A549 (cell line): Measurements from ENCODE around the gene THPO. TPM values are rescaled to one million over a fixed set of nuclear protein-coding genes. Genes with fewer than 3 reads are reported as not detected.

ENCODE experiments used
- ATAC-seq, 2 experiments: fragments of 200-7000 bp in 1 of 2; fragments of >200 bp in 1 of 2; cut with Nextera tagmentation in 1 of 2; cut with Tn5 transposase in 1 of 2; 3 replicates each; pipeline versions ENCODE4 v1.8.0 to v1.9.1; 2018 to 2020; ENCODE audit warnings: mild to moderate bottlenecking in 1 of 2, moderate library complexity in 1 of 2
- CTCF ChIA-PET: fragments of 300-600 bp; sonication (Branson Sonifier 250); formaldehyde crosslinking; extraction: SDS; loops from one replicate; lab custom pipeline; 2021; ENCODE audit warnings: antibody characterized with exemption, inconsistent platforms; lab: Yijun Ruan, JAX
- POLR2A ChIA-PET: fragments of 350-600 bp; formaldehyde crosslinking; extraction: SDS; loops from one replicate; lab custom pipeline; 2021; ENCODE audit warnings: antibody characterized with exemption, inconsistent platforms; lab: Yijun Ruan, JAX
- DNase-seq, 2 experiments: peaks; one replicate each; pipeline versions ENCODE4 v3.0.0 to v3.0.0-alpha.2; 2011 to 2016; ENCODE audit warnings: low read depth in 1 of 2, low spot score in 1 of 2
- FAIRE-seq: peaks from 2 replicates; lab custom pipeline; 2011; peaks lifted over from hg19 to GRCh38; lab: Jason Lieb, UNC
- H3K27ac ChIP-seq, 2 experiments: fragments of >200 bp; sonication (Bioruptor Twin); formaldehyde crosslinking; 3 replicates each; pipeline ENCODE4 v1.5.1; 2016 to 2017
- H3K4me1 ChIP-seq: fragments of >200 bp; sonication (Bioruptor Twin); formaldehyde crosslinking; 3 replicates; pipeline ENCODE4 v1.6.1; 2016
- H3K4me2 ChIP-seq: fragments of >200 bp; sonication (Bioruptor Twin); formaldehyde crosslinking; 3 replicates; pipeline ENCODE4 v1.6.1; 2016
- H3K4me3 ChIP-seq: fragments of >200 bp; sonication (Bioruptor Twin); formaldehyde crosslinking; 3 replicates; pipeline ENCODE4 v1.5.1; 2016
- H3K9me3 ChIP-seq: fragments of >200 bp; sonication (Bioruptor Twin); formaldehyde crosslinking; 3 replicates; pipeline ENCODE4 v1.6.1; 2016
- ATOH8 ChIP-seq: fragments of 250-450 bp; sonication (Bioruptor Pico); IDR thresholded peaks from 2 replicates; pipeline ENCODE4 v1.5.0; 2020; ENCODE audit warnings: low read depth, mild to moderate bottlenecking, moderate library complexity
- BCL3 ChIP-seq: fragments of >200 bp; sonication (Bioruptor Twin); formaldehyde crosslinking; IDR thresholded peaks from 3 replicates; pipeline ENCODE4 v1.6.1; 2016
- CBX2 ChIP-seq: fragments of 200-600 bp; sonication (generic); IDR thresholded peaks from 2 replicates; pipeline ENCODE4 v1.6.1; 2016; ENCODE audit warnings: low read depth, mild to moderate bottlenecking, borderline replicate concordance
- CHD4 ChIP-seq: fragments of 200-600 bp; sonication (generic); IDR thresholded peaks from 2 replicates; pipeline ENCODE4 v1.6.1; 2016; ENCODE audit warnings: antibody characterized with exemption, mild to moderate bottlenecking, borderline replicate concordance
- E2F6 ChIP-seq: IDR thresholded peaks from 2 replicates; pipeline ENCODE4 v1.6.1; 2012; ENCODE audit warnings: low read depth, borderline replicate concordance
- EP300 ChIP-seq, 2 experiments: fragments of >200 bp; sonication (Bioruptor Twin); formaldehyde crosslinking; IDR thresholded peaks; 2 replicates in 1 of 2; 3 replicates in 1 of 2; pipeline ENCODE4 v1.6.1; 2016 to 2017
- FOSB ChIP-seq: fragments of 250-450 bp; sonication (Bioruptor Pico); IDR thresholded peaks from 2 replicates; pipeline ENCODE4 v1.5.0; 2020; ENCODE audit warnings: mild to moderate bottlenecking, moderate library complexity
- HMGXB4 ChIP-seq: fragments of 250-450 bp; sonication (Bioruptor Pico); IDR thresholded peaks from 2 replicates; pipeline ENCODE4 v1.5.0; 2021; ENCODE audit warnings: mild to moderate bottlenecking, moderate library complexity, borderline replicate concordance
- JUN ChIP-seq, 2 experiments: fragments of >200 bp; sonication (Bioruptor Twin); formaldehyde crosslinking; IDR thresholded peaks; 2 replicates in 1 of 2; 3 replicates in 1 of 2; pipeline ENCODE4 v1.6.1; 2016 to 2017
- JUNB ChIP-seq: fragments of >200 bp; sonication (Bioruptor Twin); formaldehyde crosslinking; IDR thresholded peaks from 2 replicates; pipeline ENCODE4 v1.6.1; 2016
- KDM1A ChIP-seq: fragments of 200-600 bp; sonication (generic); IDR thresholded peaks from 2 replicates; pipeline ENCODE4 v1.6.1; 2016; ENCODE audit warnings: low read depth, mild to moderate bottlenecking
- MAFK ChIP-seq: fragments of 450-650 bp; IDR thresholded peaks from 2 replicates; pipeline ENCODE4 v1.6.1; 2014; ENCODE audit not compliant: partially characterized antibody
- MYC ChIP-seq: IDR thresholded peaks from 2 replicates; pipeline ENCODE4 v1.6.1; 2012; ENCODE audit warnings: mild to moderate bottlenecking, inconsistent platforms, low read length, improper control_type of control experiment, borderline replicate concordance
- NFE2L2 ChIP-seq: fragments of 150-350 bp; conservative IDR thresholded peaks from 2 replicates; pipeline ENCODE4 v1.6.1; 2014; ENCODE audit warnings: low read length
- NPAS2 ChIP-seq: fragments of 250-450 bp; sonication (Bioruptor Pico); IDR thresholded peaks from 2 replicates; pipeline ENCODE4 v1.8.0; 2022; ENCODE audit warnings: mild to moderate bottlenecking, moderate library complexity, borderline replicate concordance
- PHF8 ChIP-seq: fragments of 200-600 bp; sonication (generic); IDR thresholded peaks from 2 replicates; pipeline ENCODE4 v1.6.1; 2016; ENCODE audit warnings: low read depth, mild to moderate bottlenecking, antibody characterized with exemption, moderate library complexity, borderline replicate concordance
- POLR2A ChIP-seq: IDR thresholded peaks from 2 replicates; pipeline ENCODE4 v1.6.1; 2012; ENCODE audit warnings: mild to moderate bottlenecking, low read length
- SMC3 ChIP-seq: fragments of >200 bp; sonication (Bioruptor Twin); formaldehyde crosslinking; IDR thresholded peaks from 3 replicates; pipeline ENCODE4 v1.6.1; 2018; ENCODE audit warnings: inconsistent platforms
- TFCP2L1 ChIP-seq: fragments of 250-450 bp; sonication (Bioruptor Pico); IDR thresholded peaks from 2 replicates; pipeline ENCODE4 v1.5.0; 2021; ENCODE audit warnings: mild to moderate bottlenecking
- TP53 ChIP-seq: fragments of 250-450 bp; sonication (Bioruptor Pico); IDR thresholded peaks from 2 replicates; pipeline ENCODE4 v1.5.0; 2021; ENCODE audit warnings: mild to moderate bottlenecking, moderate library complexity
- ZFP36 ChIP-seq: fragments of 450-650 bp; IDR thresholded peaks from 2 replicates; pipeline ENCODE4 v1.6.1; 2014; ENCODE audit warnings: borderline replicate concordance; ENCODE audit not compliant: partially characterized antibody
- WGBS: methylation state at CpG from one replicate; pipeline ENCODE4 v1.1.6; 2017; ENCODE audit errors: missing lambda C conversion rate; 5-methylcytosine and 5-hydroxymethylcytosine counted together
- polyA plus RNA-seq, 4 experiments: library from polyadenylated mRNA; depleted of rRNA in 3 of 4; stranded (reverse); fragments of >200 nt; fragmentation: RNase III in 1 of 4; extraction: RNeasy Plus Mini Kit Qiagen cat#74134 plus additional on column Dnase treatment in 1 of 4; gene quantifications; 2 replicates in 3 of 4; 3 replicates in 1 of 4; pipeline ENCODE4 v1.2.3, GENCODE V29; 2011 to 2017
- TF ChIP-seq, protein P1 (sequence below): fragments of 450-650 bp; IDR thresholded peaks from 2 replicates; pipeline ENCODE4 v1.6.1; 2014; ENCODE audit warnings: antibody characterized with exemption
- TF ChIP-seq, protein P2 (sequence below): fragments of 150-350 bp; IDR thresholded peaks from 2 replicates; pipeline ENCODE4 v1.6.1; 2014; ENCODE audit warnings: low read depth, mild to moderate bottlenecking, low read length
- TF ChIP-seq, protein P3 (sequence below): fragments of >200 bp; sonication (Bioruptor Twin); formaldehyde crosslinking; IDR thresholded peaks from 2 replicates; pipeline ENCODE4 v1.6.1; 2016

Gene THPO
- polyA plus RNA-seq, 2 of the 4 experiments (the other 2 are of a cell fraction) = 0.06 TPM; not detected in 1

GRCh38 chr3:184391266-184391665, 13.3 kb upstream of the THPO start:
- FAIRE-seq (no peak), DNase-seq (no peak), ATAC-seq (no peak)
- WGBS = 49% methylated on average over 3 of the region's 3 CpGs
- no peaks in the 10 kb centered on the region for H3K4me1 ChIP-seq
- H3K4me3 ChIP-seq = no peak overlapping the region
- H3K9me3 ChIP-seq = no peaks in the 10 kb centered on the region
- no peak overlapping the region for H3K27ac ChIP-seq
- ChIA-PET CTCF (interaction anchor here (7.2 kb wide), 1 partner anchor 19 kb away, joined by 38 read pairs; no protein-coding TSS in a partner anchor), POLR2A (no interaction called here)
- no peak for TF ChIP-seq BCL3
- TF ChIP-seq MYC = no peak
- TF ChIP-seq TFCP2L1 (CRISPR knock-in tag) = no peak
- TF ChIP-seq KDM1A = no peak
- no peak for TF ChIP-seq ZFP36
- TF ChIP-seq ATOH8 (CRISPR knock-in tag) = no peak
- TF ChIP-seq PHF8 = no peak
- TF ChIP-seq MAFK = no peak
- TF ChIP-seq E2F6 = no peak
- H3K4me2 ChIP-seq = no peak overlapping the region

- H3K27ac ChIP-seq = no peak overlapping the region
- ATAC-seq = no peak
- FAIRE-seq = no peak
- WGBS = 53% methylated on average over 5 of the region's 5 CpGs
- H3K4me3 ChIP-seq = no peak overlapping the region
- no peaks in the 10 kb centered on the region for H3K4me1 ChIP-seq
- CTCF ChIA-PET = interaction anchor here (1.1 to 7.2 kb wide), 4 partner anchors 17 to 150 kb away, joined by 3 to 38 read pairs (median 7); no protein-coding TSS in a partner anchor
- no peaks in the 10 kb centered on the region for H3K9me3 ChIP-seq
- TF ChIP-seq JUN (IDR thresholded peaks at IDR 0.05) (no peak), EP300 (IDR thresholded peaks at IDR 0.05) (no peak), BCL3 (no peak), HMGXB4 (CRISPR knock-in tag) (no peak), POLR2A (no peak), CHD4 (no peak), SMC3 (no peak), NPAS2 (CRISPR knock-in tag) (no peak), MAFK (no peak), TP53 (CRISPR knock-in tag) (no peak), FOSB (CRISPR knock-in tag) (no peak), NFE2L2 (no peak), PHF8 (no peak), JUNB (no peak), CBX2 (no peak)
- TF ChIP-seq, protein P1, sequence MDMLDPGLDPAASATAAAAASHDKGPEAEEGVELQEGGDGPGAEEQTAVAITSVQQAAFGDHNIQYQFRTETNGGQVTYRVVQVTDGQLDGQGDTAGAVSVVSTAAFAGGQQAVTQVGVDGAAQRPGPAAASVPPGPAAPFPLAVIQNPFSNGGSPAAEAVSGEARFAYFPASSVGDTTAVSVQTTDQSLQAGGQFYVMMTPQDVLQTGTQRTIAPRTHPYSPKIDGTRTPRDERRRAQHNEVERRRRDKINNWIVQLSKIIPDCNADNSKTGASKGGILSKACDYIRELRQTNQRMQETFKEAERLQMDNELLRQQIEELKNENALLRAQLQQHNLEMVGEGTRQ = no peak
- TF ChIP-seq, protein P2, sequence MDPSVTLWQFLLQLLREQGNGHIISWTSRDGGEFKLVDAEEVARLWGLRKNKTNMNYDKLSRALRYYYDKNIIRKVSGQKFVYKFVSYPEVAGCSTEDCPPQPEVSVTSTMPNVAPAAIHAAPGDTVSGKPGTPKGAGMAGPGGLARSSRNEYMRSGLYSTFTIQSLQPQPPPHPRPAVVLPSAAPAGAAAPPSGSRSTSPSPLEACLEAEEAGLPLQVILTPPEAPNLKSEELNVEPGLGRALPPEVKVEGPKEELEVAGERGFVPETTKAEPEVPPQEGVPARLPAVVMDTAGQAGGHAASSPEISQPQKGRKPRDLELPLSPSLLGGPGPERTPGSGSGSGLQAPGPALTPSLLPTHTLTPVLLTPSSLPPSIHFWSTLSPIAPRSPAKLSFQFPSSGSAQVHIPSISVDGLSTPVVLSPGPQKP = no peak
- TF ChIP-seq, protein P3, sequence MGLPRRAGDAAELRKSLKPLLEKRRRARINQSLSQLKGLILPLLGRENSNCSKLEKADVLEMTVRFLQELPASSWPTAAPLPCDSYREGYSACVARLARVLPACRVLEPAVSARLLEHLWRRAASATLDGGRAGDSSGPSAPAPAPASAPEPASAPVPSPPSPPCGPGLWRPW = no peak
- no peak for DNase-seq
- POLR2A ChIA-PET = no interaction called here
- H3K4me2 ChIP-seq = no peak overlapping the region
Observed at GRCh38 chr3:184389935-184390528, 12.0 kb upstream of the THPO start.
